ENCODE measurements around the gene BCHE. TPM values are rescaled to one million over a fixed set of nuclear protein-coding genes. Genes with fewer than 3 reads are reported as not detected.
A peak's percentile ranks its signal among the peaks of the same experiment; 100 is the strongest.

BCHE gene
- total and polyA plus RNA-seq, 11 donors = 0.56 to 37.1 (median 1.3) TPM

DNA sequence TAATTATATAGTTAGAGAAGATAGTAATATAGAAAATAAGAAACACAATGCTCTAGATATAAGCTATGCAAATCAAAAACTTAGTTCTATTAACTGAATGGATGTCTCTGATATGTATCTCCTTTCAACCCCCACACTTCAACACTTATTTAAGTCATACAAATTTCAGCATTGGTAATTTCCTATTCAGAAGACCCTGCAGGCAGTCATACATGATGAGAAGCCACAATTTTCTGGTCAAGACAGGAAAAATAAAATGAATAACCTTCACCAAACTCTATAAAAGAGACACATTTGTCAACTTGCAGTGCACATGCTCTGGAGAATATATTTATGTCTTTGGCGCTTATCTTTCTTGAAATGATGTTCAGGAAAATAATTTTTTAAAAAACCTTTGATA lies 578 bp upstream of the BCHE start:
- H3K27me3 ChIP-seq = no peaks in the 10 kb centered on the region
- H3K4me1 ChIP-seq = no peaks in the 10 kb centered on the region
- WGBS, 4 donors = 91 to 95% (median 92%) methylated on average over 1 of the region's 1 CpG
- no peaks in the 10 kb centered on the region for H3K36me3 ChIP-seq
- peak overlapping the region in 1 of 12 donors; percentile 6 for H3K27ac ChIP-seq
- no peak for TF ChIP-seq POLR2A (IDR thresholded peaks at IDR 0.05)
- TF ChIP-seq, protein P1, sequence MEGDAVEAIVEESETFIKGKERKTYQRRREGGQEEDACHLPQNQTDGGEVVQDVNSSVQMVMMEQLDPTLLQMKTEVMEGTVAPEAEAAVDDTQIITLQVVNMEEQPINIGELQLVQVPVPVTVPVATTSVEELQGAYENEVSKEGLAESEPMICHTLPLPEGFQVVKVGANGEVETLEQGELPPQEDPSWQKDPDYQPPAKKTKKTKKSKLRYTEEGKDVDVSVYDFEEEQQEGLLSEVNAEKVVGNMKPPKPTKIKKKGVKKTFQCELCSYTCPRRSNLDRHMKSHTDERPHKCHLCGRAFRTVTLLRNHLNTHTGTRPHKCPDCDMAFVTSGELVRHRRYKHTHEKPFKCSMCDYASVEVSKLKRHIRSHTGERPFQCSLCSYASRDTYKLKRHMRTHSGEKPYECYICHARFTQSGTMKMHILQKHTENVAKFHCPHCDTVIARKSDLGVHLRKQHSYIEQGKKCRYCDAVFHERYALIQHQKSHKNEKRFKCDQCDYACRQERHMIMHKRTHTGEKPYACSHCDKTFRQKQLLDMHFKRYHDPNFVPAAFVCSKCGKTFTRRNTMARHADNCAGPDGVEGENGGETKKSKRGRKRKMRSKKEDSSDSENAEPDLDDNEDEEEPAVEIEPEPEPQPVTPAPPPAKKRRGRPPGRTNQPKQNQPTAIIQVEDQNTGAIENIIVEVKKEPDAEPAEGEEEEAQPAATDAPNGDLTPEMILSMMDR (IDR thresholded peaks at IDR 0.05) = no peak
- no peaks in the 10 kb centered on the region for H3K9me3 ChIP-seq
- no peak for ATAC-seq
- H3K4me3 ChIP-seq = no peak overlapping the region
- no peak for DNase-seq
- intact Hi-C loops (cut with DNase I) = no loop called here

DNA sequence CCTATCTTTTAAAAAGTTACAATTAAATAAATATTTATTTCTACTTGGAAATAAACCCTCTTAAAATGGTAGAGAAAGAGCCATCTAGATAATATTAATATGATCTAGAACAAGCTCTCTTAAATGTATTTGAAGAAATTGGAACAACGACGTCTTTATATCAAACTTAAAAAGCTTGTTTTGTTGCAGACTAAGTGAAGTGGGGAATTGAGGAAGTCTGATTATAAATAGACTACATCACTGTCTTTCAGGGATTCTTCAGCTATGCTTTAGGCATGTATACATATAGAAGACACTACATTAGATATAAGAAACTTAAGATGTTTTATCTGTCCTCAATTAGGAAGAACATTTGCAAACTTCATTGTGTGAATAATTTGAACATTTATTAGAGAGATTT lies 1.8 kb downstream of the BCHE start:
- WGBS, 4 donors = 39 to 59% (median 47%) methylated on average over 2 of the region's 2 CpGs
- DNase-seq = no peak

DNA sequence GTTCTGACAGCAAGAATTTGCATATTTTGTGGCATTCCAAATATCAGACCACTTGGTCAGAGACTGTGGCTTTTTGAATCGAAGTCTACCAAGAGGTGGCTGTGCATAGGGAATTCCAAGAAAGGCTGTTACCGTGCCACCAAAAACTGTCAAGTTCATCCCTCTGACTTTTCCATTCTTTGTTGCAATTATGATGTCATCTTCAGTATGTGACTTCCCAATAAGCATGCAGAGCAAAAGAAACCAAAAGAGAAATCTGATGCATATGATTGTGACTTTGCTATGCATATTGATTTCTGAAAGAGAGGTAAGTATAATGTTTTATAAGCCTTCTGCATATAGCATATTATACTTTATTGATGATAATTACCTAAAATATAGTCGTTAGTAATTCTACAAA lies 6.5 kb downstream of the BCHE start:
- 74 to 80% (median 78%) methylated on average over 3 of the region's 3 CpGs for WGBS, 4 donors
- H3K27ac ChIP-seq = no peak overlapping the region

More for the DNA sequence above, 1.8 kb downstream of the BCHE start:
- no peaks in the 10 kb centered on the region for H3K27me3 ChIP-seq
- H3K9me3 ChIP-seq = no peaks in the 10 kb centered on the region
- no peaks in the 10 kb centered on the region for H3K36me3 ChIP-seq
- no peak overlapping the region for H3K27ac ChIP-seq
- intact Hi-C loops (cut with DNase I) = no loop called here
- TF ChIP-seq POLR2A (IDR thresholded peaks at IDR 0.05) = no peak
- TF ChIP-seq, protein P1 (IDR thresholded peaks at IDR 0.05) = no peak
- no peaks in the 10 kb centered on the region for H3K4me1 ChIP-seq
- H3K4me3 ChIP-seq = peak overlapping the region in 2 of 12 donors; percentile 5 to 16
- no peak for ATAC-seq

DNA sequence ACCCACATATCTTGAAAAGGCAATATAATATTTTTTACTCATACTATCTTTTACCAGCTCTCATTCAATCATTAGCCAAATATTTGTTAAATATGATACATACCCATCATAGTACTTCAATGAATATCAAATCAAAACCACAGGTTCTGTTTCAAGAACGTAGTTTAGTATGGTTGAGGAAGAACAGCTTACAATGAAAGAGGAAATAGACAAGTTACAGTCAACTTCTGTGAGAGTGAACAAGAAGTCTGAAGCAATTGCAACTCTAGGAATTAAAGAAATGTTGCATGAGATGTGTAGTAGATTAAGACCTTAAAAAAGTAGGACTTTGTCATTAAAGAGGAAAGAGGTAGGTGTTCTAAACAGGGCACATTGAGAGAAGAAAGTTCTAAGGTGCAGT lies 9.3 kb downstream of the BCHE start:
- ATAC-seq = no peak
- DNase-seq = no peak
- H3K27ac ChIP-seq = no peak overlapping the region
- 65 to 76% (median 68%) methylated on average over 1 of the region's 1 CpG for WGBS, 4 donors
- H3K27me3 ChIP-seq = no peaks in the 10 kb centered on the region
- intact Hi-C loops (cut with DNase I) = no loop called here
- peaks cover 0 to 12% (median 0%) of the 10 kb centered on the region in 12 donors for H3K9me3 ChIP-seq
- no peak overlapping the region for H3K4me3 ChIP-seq
- H3K4me1 ChIP-seq = no peaks in the 10 kb centered on the region
- no peak for TF ChIP-seq POLR2A (IDR thresholded peaks at IDR 0.05)
- TF ChIP-seq, protein P1 (IDR thresholded peaks at IDR 0.05) = no peak
- H3K36me3 ChIP-seq = no peaks in the 10 kb centered on the region

More for the DNA sequence above, 6.5 kb downstream of the BCHE start:
- Histone ChIP-seq H3K4me3 (no peak overlapping the region), H3K9me3 (no peaks in the 10 kb centered on the region), H3K27me3 (no peaks in the 10 kb centered on the region), H3K4me1 (no peaks in the 10 kb centered on the region), H3K36me3 (no peaks in the 10 kb centered on the region)
- TF ChIP-seq, protein P1 (IDR thresholded peaks at IDR 0.05) = no peak
- TF ChIP-seq POLR2A (IDR thresholded peaks at IDR 0.05) = no peak
- ATAC-seq = no peak
- DNase-seq = no peak
- intact Hi-C loops (cut with DNase I) = no loop called here

Data from heart left ventricle (tissue), 16 donors.